GM18858 (cell line): Measurements from ENCODE around the gene EMC7.
"Not testable (repeated sequence)": the region's sequence is repeated elsewhere in the genome, so short reads cannot be mapped to it uniquely, and the experiment has no call there.

Experiments
- ATAC-seq: cut with Tn5 transposase; IDR thresholded peaks from one replicate; pipeline ENCODE4 v1.9.1; 2021; ENCODE audit not compliant: unreplicated experiment

The EMC7 gene

GRCh38 chr15:34099914-34100313, 1.7 kb downstream of the EMC7 start:
- no peak for ATAC-seq

GRCh38 chr15:34085746-34086145, 15.9 kb downstream of the EMC7 start:
- no peak for ATAC-seq

GRCh38 chr15:34084086-34084485, 17.6 kb downstream of the EMC7 start:
- ATAC-seq = no peak

- no peak for ATAC-seq
Measured at GRCh38 chr15:34079904-34080303, 21.8 kb downstream of the EMC7 start.

- ATAC-seq = no peak
Measured at GRCh38 chr15:34078900-34079299, 22.8 kb downstream of the EMC7 start.

- no peak for ATAC-seq
Measured at GRCh38 chr15:34076785-34077184, 24.9 kb downstream of the EMC7 start.

- no peak for ATAC-seq
Measured at GRCh38 chr15:34070003-34070402, 31.7 kb downstream of the EMC7 start.

GRCh38 chr15:34065941-34066340, 35.7 kb downstream of the EMC7 start:
- no peak for ATAC-seq

GRCh38 chr15:34065261-34065660, 36.4 kb downstream of the EMC7 start:
- ATAC-seq = no peak

- ATAC-seq = no peak
Measured at GRCh38 chr15:34064438-34064837, 37.2 kb downstream of the EMC7 start.

GRCh38 chr15:34059946-34060345, 41.7 kb downstream of the EMC7 start:
- ATAC-seq = no peak

GRCh38 chr15:34059476-34059875, 42.2 kb downstream of the EMC7 start:
- ATAC-seq = no peak

GRCh38 chr15:34056911-34057310, 44.8 kb downstream of the EMC7 start:
- no peak for ATAC-seq

GRCh38 chr15:34055868-34056595, 45.6 kb downstream of the EMC7 start:
- no peak for ATAC-seq

- ATAC-seq = no peak
Measured at GRCh38 chr15:34054081-34054707, 47.5 kb downstream of the EMC7 start.

GRCh38 chr15:34050385-34050784, 51.3 kb downstream of the EMC7 start:
- ATAC-seq = not testable (repeated sequence)

- ATAC-seq = no peak
Measured at GRCh38 chr15:34049112-34049511, 52.5 kb downstream of the EMC7 start.

- ATAC-seq = no peak
Measured at GRCh38 chr15:34047893-34048775, 53.5 kb downstream of the EMC7 start.

GRCh38 chr15:34046471-34047145, 55.1 kb downstream of the EMC7 start:
- no peak for ATAC-seq

- ATAC-seq = no peak
Measured at GRCh38 chr15:34043813-34044212, 57.8 kb downstream of the EMC7 start.

- no peak for ATAC-seq
Measured at GRCh38 chr15:34043391-34043790, 58.3 kb downstream of the EMC7 start.
